RWPE1 (cell line): ENCODE data around the gene ARRB2.
"Not testable (repeated sequence)": the region's sequence is repeated elsewhere in the genome, so short reads cannot be mapped to it uniquely, and the experiment has no call there.

Experiments used
- CTCF ChIA-PET: fragments of 350-600 bp; sonication (Branson Sonifier 250); formaldehyde crosslinking; extraction: SDS; loops from one replicate; lab custom pipeline; 2021; lab: Yijun Ruan, JAX
- POLR2A ChIA-PET: fragments of 400-600 bp; formaldehyde crosslinking; extraction: SDS; loops from one replicate; lab custom pipeline; 2020; ENCODE audit warnings: antibody characterized with exemption; ENCODE audit not compliant: low non-redundant PET; lab: Yijun Ruan, JAX
- DNase-seq: peaks from one replicate; pipeline ENCODE4 v3.0.0; 2012; ENCODE audit warnings: low spot score
- H3K27ac ChIP-seq: fragments of 450-650 bp; 2 replicates; pipeline ENCODE4 v1.5.1; 2017
- TF ChIP-seq, protein P1 (sequence below): fragments of 450-650 bp; conservative IDR thresholded peaks from 2 replicates; pipeline ENCODE4 v1.5.1; 2017; ENCODE audit warnings: low read depth, mild to moderate bottlenecking

Gene ARRB2

DNA sequence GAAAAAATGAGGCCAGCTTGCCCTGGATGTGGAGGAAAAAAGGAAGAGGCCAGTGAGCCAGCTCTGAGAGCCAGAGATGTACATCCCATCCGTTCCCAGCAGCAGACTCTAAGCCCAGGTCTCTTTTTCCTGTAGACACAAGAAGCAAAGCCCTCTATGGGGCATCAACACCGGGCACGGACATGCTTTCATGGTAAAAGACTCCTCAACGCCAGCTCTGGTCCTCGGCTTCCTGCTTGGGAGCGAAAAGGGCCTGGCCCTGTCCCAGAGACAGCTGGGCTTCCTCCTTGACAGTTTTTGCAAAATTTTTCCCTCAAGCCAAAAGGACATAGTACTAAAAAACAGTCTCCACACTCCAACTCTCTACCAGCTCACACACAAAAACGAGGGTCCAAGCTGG, 33.6 kb upstream of the ARRB2 start:
- no peak for DNase-seq
- POLR2A ChIA-PET = interaction anchor here (0.5 kb wide), 1 partner anchor 123 kb away, joined by 3 read pairs; no protein-coding TSS in a partner anchor
- TF ChIP-seq, protein P1, sequence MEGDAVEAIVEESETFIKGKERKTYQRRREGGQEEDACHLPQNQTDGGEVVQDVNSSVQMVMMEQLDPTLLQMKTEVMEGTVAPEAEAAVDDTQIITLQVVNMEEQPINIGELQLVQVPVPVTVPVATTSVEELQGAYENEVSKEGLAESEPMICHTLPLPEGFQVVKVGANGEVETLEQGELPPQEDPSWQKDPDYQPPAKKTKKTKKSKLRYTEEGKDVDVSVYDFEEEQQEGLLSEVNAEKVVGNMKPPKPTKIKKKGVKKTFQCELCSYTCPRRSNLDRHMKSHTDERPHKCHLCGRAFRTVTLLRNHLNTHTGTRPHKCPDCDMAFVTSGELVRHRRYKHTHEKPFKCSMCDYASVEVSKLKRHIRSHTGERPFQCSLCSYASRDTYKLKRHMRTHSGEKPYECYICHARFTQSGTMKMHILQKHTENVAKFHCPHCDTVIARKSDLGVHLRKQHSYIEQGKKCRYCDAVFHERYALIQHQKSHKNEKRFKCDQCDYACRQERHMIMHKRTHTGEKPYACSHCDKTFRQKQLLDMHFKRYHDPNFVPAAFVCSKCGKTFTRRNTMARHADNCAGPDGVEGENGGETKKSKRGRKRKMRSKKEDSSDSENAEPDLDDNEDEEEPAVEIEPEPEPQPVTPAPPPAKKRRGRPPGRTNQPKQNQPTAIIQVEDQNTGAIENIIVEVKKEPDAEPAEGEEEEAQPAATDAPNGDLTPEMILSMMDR = no peak
- no peak overlapping the region for H3K27ac ChIP-seq
- CTCF ChIA-PET = no interaction called here

DNA sequence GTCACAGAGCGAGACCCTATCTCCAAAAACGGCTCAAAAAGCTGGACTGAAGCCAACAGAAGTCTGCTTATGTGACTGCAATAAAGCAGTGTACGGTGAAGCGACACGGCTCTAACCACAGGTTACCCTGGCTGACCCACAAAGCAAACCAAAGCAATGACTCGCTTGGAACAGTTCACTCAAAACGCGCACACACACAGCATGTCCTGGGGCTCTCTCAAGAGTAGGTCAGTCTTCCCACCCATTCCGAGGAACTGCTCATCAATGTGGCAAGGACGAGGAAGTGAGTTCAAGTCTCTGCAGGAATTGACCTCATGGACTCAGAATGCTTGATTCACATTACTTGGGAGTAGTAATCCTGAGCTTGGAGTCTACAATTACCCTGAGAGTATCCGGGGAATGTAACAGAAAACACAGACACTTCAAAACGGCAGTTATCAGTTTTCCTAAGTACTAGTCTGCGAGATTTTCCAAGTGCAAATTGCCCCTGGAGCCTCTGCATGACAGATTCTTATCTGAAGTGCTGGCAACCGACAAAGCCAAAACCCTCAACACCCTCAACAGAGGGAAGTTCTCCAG, 31.9 kb upstream of the ARRB2 start:
- H3K27ac ChIP-seq = peak overlapping the region; percentile 56; the same call in 1 of the 2 replicates
- TF ChIP-seq, protein P1 = no peak
- ChIA-PET CTCF (interaction anchor here (0.6 kb wide), 1 partner anchor 10 kb away, joined by 4 read pairs; no protein-coding TSS in a partner anchor), POLR2A (no interaction called here)
- DNase-seq = peak; percentile 57

DNA sequence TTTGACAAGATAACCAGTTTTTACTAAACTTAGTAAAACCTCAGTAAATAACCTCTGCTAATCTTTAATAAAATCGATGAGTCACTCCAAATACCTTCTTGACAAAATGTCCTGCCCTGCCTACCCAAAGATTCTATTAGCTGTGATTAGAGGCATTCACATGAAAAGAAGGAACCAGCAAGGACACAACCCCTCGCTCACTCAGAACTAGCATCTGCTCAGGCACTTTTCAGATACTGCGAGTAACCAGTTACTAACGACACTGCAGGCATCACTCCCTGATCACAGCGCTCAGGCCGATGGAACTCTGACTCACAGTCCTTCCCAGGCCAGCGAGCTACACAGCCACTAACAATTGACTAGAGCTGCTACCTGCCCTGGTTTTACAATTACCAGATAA, 30.8 kb upstream of the ARRB2 start:
- CTCF ChIA-PET = interaction anchor here (1.2 kb wide), 1 partner anchor 115 kb away, joined by 3 read pairs; no protein-coding TSS in a partner anchor
- TF ChIP-seq, protein P1 = no peak

DNA sequence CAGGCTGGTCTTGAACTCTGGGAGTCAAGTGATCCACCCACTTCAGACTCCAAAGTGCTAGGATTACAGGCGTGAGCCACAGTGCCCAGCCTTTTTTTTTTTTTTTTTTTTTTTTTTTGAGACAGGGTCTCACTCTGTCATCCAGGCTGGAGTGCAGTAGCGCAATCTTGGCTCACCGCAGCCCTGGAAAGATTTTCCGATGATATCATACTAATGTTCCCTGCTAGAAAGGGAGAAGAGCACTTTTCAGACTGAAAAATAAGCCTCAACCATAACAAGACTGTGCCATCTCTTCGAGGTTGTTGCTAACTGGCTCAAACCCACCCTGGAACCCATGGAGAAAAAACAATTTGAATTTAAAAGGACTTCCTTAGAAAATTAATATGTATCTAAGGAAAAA, 26.7 kb upstream of the ARRB2 start:
- CTCF ChIA-PET, DNase-seq, POLR2A ChIA-PET, H3K27ac ChIP-seq: not testable (repeated sequence)

More for the DNA sequence above, 30.8 kb upstream of the ARRB2 start:
- H3K27ac ChIP-seq = peak overlapping the region; percentile 59
- POLR2A ChIA-PET = no interaction called here
- peak; percentile 58 for DNase-seq

DNA sequence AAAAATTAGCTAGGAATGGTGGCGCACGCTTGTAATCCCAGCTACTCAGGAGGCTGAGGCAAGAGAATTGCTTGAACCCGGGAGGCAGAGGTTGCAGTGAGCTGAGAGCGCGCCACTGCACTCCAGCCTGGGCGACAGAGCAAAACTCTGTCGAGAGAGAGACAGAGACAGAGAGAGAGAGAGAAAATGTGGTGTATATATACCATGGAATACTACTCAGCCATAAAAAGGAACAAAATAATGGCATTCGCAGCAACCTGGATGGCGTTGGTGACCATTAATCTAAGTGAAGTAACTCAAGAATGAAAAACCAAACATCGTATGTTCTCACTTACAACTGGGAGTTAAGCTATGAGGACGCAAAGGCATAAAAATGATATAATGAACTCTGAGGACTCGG, 20.6 kb upstream of the ARRB2 start:
- CTCF ChIA-PET = interaction anchor here (0.6 kb wide), 1 partner anchor 130 kb away, joined by 3 read pairs; no protein-coding TSS in a partner anchor
- H3K27ac ChIP-seq, DNase-seq, POLR2A ChIA-PET: not testable (repeated sequence)

DNA sequence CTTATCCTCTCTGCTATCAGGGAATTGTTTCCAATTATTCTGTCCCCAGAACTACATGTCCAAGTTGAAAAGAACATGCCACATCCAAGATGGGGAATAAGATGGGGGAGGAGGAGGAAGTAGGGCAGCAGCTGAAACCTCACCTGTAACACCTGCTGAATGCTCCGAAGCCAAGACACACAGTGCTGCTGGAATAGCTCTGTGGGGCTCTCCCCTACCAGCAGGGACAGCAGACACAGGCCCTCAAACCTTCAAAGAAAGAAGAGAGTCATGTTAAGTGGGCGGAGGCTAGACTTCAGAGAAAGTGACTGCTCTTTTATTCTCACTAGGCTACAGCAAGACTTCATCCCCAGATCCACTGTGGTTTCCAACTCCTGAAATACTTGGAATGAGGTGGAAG, 19.7 kb upstream of the ARRB2 start:
- POLR2A ChIA-PET = no interaction called here
- TF ChIP-seq, protein P1 = no peak
- H3K27ac ChIP-seq = no peak overlapping the region
- DNase-seq = no peak
- CTCF ChIA-PET = interaction anchor here (0.6 kb wide), 1 partner anchor 146 kb away, joined by 3 read pairs; no protein-coding TSS in a partner anchor

DNA sequence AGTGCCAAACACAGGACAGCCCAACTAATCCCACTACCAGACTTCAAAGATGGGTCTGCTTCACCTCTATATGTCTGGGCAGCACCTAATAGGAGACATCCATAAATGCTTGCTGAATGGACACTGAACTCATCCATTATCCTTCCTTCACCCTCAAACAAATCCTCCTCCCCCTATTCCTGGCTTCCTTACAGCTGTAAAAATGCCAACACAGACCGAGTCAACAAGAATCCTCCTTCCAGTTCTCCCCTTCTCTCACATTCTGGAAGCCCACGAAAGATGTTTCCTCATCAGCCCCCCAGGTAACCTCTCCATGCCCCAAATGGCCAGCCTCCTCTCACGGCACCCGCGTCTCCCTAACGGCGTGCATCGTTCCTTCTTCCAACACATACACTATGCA, 18.7 kb upstream of the ARRB2 start:
- ChIA-PET POLR2A (no interaction called here), CTCF (no interaction called here)
- H3K27ac ChIP-seq = no peak overlapping the region
- TF ChIP-seq, protein P1 = no peak
- no peak for DNase-seq
